GM23248 (cell line): ENCODE data around the gene PTPRD. TPM values are rescaled to one million over a fixed set of nuclear protein-coding genes. Genes with fewer than 3 reads are reported as not detected.
A peak's percentile ranks its signal among the peaks of the same experiment; 100 is the strongest.

Experiments
- DNase-seq: peaks from one replicate; pipeline ENCODE4 v3.0.0-alpha.2; 2015
- H2AFZ ChIP-seq: fragments of 200-600 bp; sonication (generic); 2 replicates; pipeline ENCODE4 v1.6.1; 2016; ENCODE audit warnings: antibody characterized with exemption
- H3F3A ChIP-seq: fragments of 200-600 bp; sonication (generic); 2 replicates; pipeline ENCODE4 v1.6.1; 2016; ENCODE audit warnings: mild to moderate bottlenecking, antibody characterized with exemption, mixed run types; ENCODE audit not compliant: insufficient read depth
- H3K27ac ChIP-seq: fragments of 200-600 bp; sonication (generic); 2 replicates; pipeline ENCODE4 v1.5.1; 2016; ENCODE audit warnings: mild to moderate bottlenecking
- H3K27me3 ChIP-seq: fragments of 200-600 bp; sonication (generic); replicated peaks from 2 replicates; pipeline ENCODE4 v1.6.1; 2016; ENCODE audit warnings: mild to moderate bottlenecking; ENCODE audit not compliant: insufficient read depth
- H3K36me3 ChIP-seq: fragments of 200-600 bp; sonication (generic); 2 replicates; pipeline ENCODE4 v1.6.1; 2016; ENCODE audit warnings: low read depth, mild to moderate bottlenecking
- H3K4me1 ChIP-seq: fragments of 200-600 bp; sonication (generic); 2 replicates; pipeline ENCODE4 v1.6.1; 2016; ENCODE audit warnings: mild to moderate bottlenecking; ENCODE audit not compliant: insufficient read depth
- H3K4me2 ChIP-seq: fragments of 200-600 bp; sonication (generic); one replicate; pipeline ENCODE4 v1.6.1; 2016; ENCODE audit warnings: mild to moderate bottlenecking; ENCODE audit not compliant: unreplicated experiment
- H3K4me3 ChIP-seq: fragments of 200-600 bp; sonication (generic); 2 replicates; pipeline ENCODE4 v1.5.1; 2016; ENCODE audit warnings: mild to moderate bottlenecking
- H3K79me2 ChIP-seq: fragments of 200-600 bp; sonication (generic); 2 replicates; pipeline ENCODE4 v1.6.1; 2016; ENCODE audit warnings: mild to moderate bottlenecking; ENCODE audit not compliant: insufficient read depth
- H3K9ac ChIP-seq: fragments of 200-600 bp; sonication (generic); 2 replicates; pipeline ENCODE4 v1.6.1; 2016; ENCODE audit warnings: mild to moderate bottlenecking
- H3K9me2 ChIP-seq: fragments of 200-600 bp; sonication (generic); 2 replicates; pipeline ENCODE4 v1.6.1; 2016; ENCODE audit warnings: mixed run types, mild to moderate bottlenecking, moderate library complexity; ENCODE audit not compliant: insufficient read depth
- H3K9me3 ChIP-seq: fragments of 200-600 bp; sonication (generic); one replicate; pipeline ENCODE4 v1.6.1; 2017; ENCODE audit warnings: low read depth
- H4K20me1 ChIP-seq: fragments of 200-600 bp; sonication (generic); 2 replicates; pipeline ENCODE4 v1.6.0; 2016; ENCODE audit not compliant: insufficient read depth
- EZH2 ChIP-seq: fragments of 200-600 bp; sonication (generic); IDR thresholded peaks from 2 replicates; pipeline ENCODE4 v1.6.1; 2018; ENCODE audit warnings: antibody characterized with exemption, mild to moderate bottlenecking; ENCODE audit not compliant: insufficient read depth, poor library complexity, severe bottlenecking
- EZH2phosphoT487 ChIP-seq: fragments of 200-600 bp; sonication (generic); IDR thresholded peaks from 2 replicates; pipeline ENCODE4 v1.6.1; 2018; ENCODE audit warnings: antibody characterized with exemption, moderate library complexity, mild to moderate bottlenecking, low read depth; ENCODE audit not compliant: insufficient read depth
- WGBS, 2 experiments: methylation state at CpG; one replicate each; pipeline ENCODE4 v1.1.6; 2015 to 2017; ENCODE audit warnings: low lambda C conversion rate in 2 of 2, low coverage in 1 of 2; ENCODE audit errors: missing lambda C conversion rate in 2 of 2; 5-methylcytosine and 5-hydroxymethylcytosine counted together
- in situ Hi-C: fragments of 300-500 bp; cut with MboI; formaldehyde crosslinking; loops from 2 replicates; pipeline ENCODE4 v1.15.0; 2020
- polyA plus RNA-seq: library from polyadenylated mRNA; unstranded; fragments of >200 nt; fragmentation: Nextera tagmentation; extraction: Ambion mirVana; gene quantifications from 2 replicates; pipeline ENCODE4 v1.2.1, GENCODE V29; 2016
- total RNA-seq: library from RNA; depleted of rRNA; stranded (reverse); fragments of >200 nt; shearing (Covaris generic); gene quantifications from 2 replicates; pipeline ENCODE4 v1.2.3, GENCODE V29; 2014

The PTPRD gene
- total and polyA plus RNA-seq, 2 experiments from 2014 or later: 0.05 TPM; not detected in 1

- DNase-seq: no peak
- Histone ChIP-seq H3K9ac (no peak overlapping the region), H3K9me2 (no peaks in the 10 kb centered on the region), H3K4me2 (no peak overlapping the region), H4K20me1 (no peaks in the 10 kb centered on the region), H3F3A (no peaks in the 10 kb centered on the region), H3K9me3 (no peaks in the 10 kb centered on the region), H3K4me1 (no peaks in the 10 kb centered on the region), H3K36me3 (no peaks in the 10 kb centered on the region), H2AFZ (no peak overlapping the region), H3K4me3 (no peak overlapping the region), H3K27ac (no peak overlapping the region), H3K27me3 (no peaks in the 10 kb centered on the region), H3K79me2 (no peaks in the 10 kb centered on the region)
- in situ Hi-C loops: no loop called here
- TF ChIP-seq EZH2 (no peak), EZH2phosphoT487 (no peak)
- 0 to 8% methylated on average over 2 of the region's 2 CpGs for WGBS, 2 experiments
Measured at GRCh38 chr9:10236161-10236560, 376.6 kb downstream of the PTPRD start.

DNA sequence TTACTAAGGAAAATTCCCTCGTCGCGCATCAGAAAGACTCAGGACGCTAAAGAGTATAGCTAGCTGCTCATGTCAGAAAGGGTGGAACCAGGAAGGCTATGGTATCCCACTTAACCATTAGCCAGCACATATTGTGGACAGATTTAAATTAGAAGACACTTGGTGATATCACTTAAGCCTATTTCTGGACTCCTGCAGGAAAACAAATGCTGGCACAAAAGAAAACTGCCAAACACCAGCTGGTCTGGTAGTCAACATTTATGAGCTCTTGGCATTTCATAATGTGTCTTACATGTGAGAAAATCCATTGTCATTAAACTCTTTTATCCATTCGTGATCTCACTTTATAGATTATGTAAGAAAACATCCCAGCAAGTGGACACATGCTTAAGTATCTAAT is 377.4 kb downstream of the PTPRD start:
- no peaks in the 10 kb centered on the region for H4K20me1 ChIP-seq
- H3F3A ChIP-seq: no peaks in the 10 kb centered on the region
- H2AFZ ChIP-seq: no peak overlapping the region
- in situ Hi-C loops: no loop called here
- no peaks in the 10 kb centered on the region for H3K4me1 ChIP-seq
- TF ChIP-seq EZH2phosphoT487: no peak
- H3K27ac ChIP-seq: no peak overlapping the region
- no peaks in the 10 kb centered on the region for H3K27me3 ChIP-seq
- 44 to 47% methylated on average over 5 of the region's 5 CpGs for WGBS, 2 experiments
- no peaks in the 10 kb centered on the region for H3K36me3 ChIP-seq
- H3K9me2 ChIP-seq: no peaks in the 10 kb centered on the region
- DNase-seq: no peak
- no peaks in the 10 kb centered on the region for H3K9me3 ChIP-seq
- no peak overlapping the region for H3K4me3 ChIP-seq
- no peak overlapping the region for H3K4me2 ChIP-seq
- no peak overlapping the region for H3K9ac ChIP-seq
- no peaks in the 10 kb centered on the region for H3K79me2 ChIP-seq

DNA sequence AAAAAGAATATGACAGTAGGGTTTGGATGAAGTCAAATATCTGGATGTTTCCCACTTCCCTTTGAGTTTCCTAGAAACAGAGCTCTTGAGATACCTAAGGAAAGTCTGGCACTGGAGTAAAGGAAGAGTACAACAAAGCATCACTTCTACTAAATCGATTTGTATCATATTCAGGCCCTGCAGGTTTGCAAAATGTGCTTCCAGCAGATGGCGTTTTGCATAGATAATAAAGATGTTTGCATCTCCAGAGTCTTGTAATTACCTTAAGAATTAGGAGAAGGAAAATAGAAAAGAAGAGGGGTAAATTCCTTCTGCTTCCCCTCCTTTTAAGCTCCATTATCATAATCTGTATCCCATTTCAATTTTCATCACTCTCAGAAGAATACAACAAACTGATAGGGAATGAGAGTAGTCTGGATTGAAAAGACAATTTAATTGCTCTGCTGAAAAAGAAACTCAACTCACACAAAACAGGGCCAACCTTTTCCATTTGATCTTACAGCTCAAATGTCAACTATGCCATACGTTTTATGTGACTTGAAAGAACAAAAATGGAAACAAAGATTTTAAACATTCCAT is 380.4 kb downstream of the PTPRD start:
- DNase-seq: peak; percentile 1
- H3K9ac ChIP-seq: no peak overlapping the region

GRCh38 chr9:10230512-10230911 is 382.3 kb downstream of the PTPRD start:
- H3K4me3 ChIP-seq: no peak overlapping the region
- no peaks in the 10 kb centered on the region for H3K36me3 ChIP-seq
- TF ChIP-seq EZH2 (no peak), EZH2phosphoT487 (no peak)
- H3K4me1 ChIP-seq: no peaks in the 10 kb centered on the region
- H3K27ac ChIP-seq: no peak overlapping the region
- no peaks in the 10 kb centered on the region for H3F3A ChIP-seq
- no peaks in the 10 kb centered on the region for H3K79me2 ChIP-seq
- no peak overlapping the region for H2AFZ ChIP-seq
- H3K27me3 ChIP-seq: no peaks in the 10 kb centered on the region
- H3K4me2 ChIP-seq: no peak overlapping the region
- 26 to 41% methylated on average over 2 of the region's 2 CpGs for WGBS, 2 experiments
- H4K20me1 ChIP-seq: no peaks in the 10 kb centered on the region
- H3K9me3 ChIP-seq: no peaks in the 10 kb centered on the region
- no peak for DNase-seq
- in situ Hi-C loops: no loop called here
- H3K9me2 ChIP-seq: no peaks in the 10 kb centered on the region
- H3K9ac ChIP-seq: no peak overlapping the region

More for the DNA sequence above, 380.4 kb downstream of the PTPRD start:
- no peaks in the 10 kb centered on the region for H3K27me3 ChIP-seq
- TF ChIP-seq EZH2phosphoT487 (no peak), EZH2 (no peak)
- 2% methylated on average over 3 of the region's 3 CpGs for WGBS, 2 experiments
- H3K4me3 ChIP-seq: no peak overlapping the region
- no peak overlapping the region for H3K4me2 ChIP-seq
- H3K79me2 ChIP-seq: no peaks in the 10 kb centered on the region
- no peaks in the 10 kb centered on the region for H3K36me3 ChIP-seq
- no peak overlapping the region for H2AFZ ChIP-seq
- no peaks in the 10 kb centered on the region for H3K4me1 ChIP-seq
- H3K9me2 ChIP-seq: no peaks in the 10 kb centered on the region
- H3K27ac ChIP-seq: no peak overlapping the region
- in situ Hi-C loops: no loop called here
- H4K20me1 ChIP-seq: no peaks in the 10 kb centered on the region
- H3K9me3 ChIP-seq: no peaks in the 10 kb centered on the region
- no peaks in the 10 kb centered on the region for H3F3A ChIP-seq

DNA sequence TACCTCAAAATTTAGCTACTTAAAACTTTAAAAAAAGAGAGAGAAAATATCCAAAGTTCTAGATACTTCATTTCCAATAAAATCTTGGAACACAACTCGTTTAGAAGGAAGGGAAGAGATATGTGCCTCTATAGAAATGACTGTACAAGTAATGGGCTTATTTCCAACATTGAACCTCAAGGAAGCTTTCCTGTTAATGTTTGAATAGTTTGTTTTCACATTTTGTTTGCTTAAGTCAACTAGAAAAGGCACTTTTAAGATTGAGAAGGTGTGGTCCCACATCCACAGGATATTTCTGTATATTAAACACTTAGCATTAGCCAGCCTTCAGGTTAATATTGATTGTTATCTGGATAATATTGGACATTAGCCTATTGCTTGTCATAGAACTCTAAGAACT is 384.7 kb downstream of the PTPRD start:
- H3K27ac ChIP-seq: no peak overlapping the region
- no peak overlapping the region for H3K4me3 ChIP-seq
- no peak for DNase-seq
- H3F3A ChIP-seq: no peaks in the 10 kb centered on the region
- H3K4me1 ChIP-seq: no peaks in the 10 kb centered on the region
- no peaks in the 10 kb centered on the region for H3K36me3 ChIP-seq
- H3K9me2 ChIP-seq: no peaks in the 10 kb centered on the region
- no peak overlapping the region for H3K9ac ChIP-seq
- H3K9me3 ChIP-seq: no peaks in the 10 kb centered on the region
- H2AFZ ChIP-seq: no peak overlapping the region
- TF ChIP-seq EZH2phosphoT487: no peak
- no peak for TF ChIP-seq EZH2
- in situ Hi-C loops: no loop called here
- WGBS, 2 experiments: 2 to 3% methylated on average over 1 of the region's 1 CpG
- no peaks in the 10 kb centered on the region for H3K79me2 ChIP-seq
- no peaks in the 10 kb centered on the region for H3K27me3 ChIP-seq
- no peaks in the 10 kb centered on the region for H4K20me1 ChIP-seq
- H3K4me2 ChIP-seq: no peak overlapping the region
